Measurements from ENCODE around the gene PHF24. TPM values are rescaled to one million over a fixed set of nuclear protein-coding genes. Genes with fewer than 3 reads are reported as not detected.
A peak's percentile ranks its signal among the peaks of the same experiment; 100 is the strongest.

PHF24 gene
- 0.08 and 0.67 TPM in 2 replicates for total RNA-seq
- 0.06 and 0.11 TPM in 2 replicates for polyA plus RNA-seq

GRCh38 chr9:34957492-34958410, at the start of gene PHF24:
PHF24 (plus strand) TSS chr9:34958285; CDS start chr9:34971299, 13,014 bp downstream.
- Histone ChIP-seq H3K4me3 (peak within 1 kb of the TSS; percentile 23), H2AFZ (peak within 1 kb of the TSS; percentile 40), H3K79me2 (no peaks in the 10 kb centered on the region), H3K9me3 (ENCODE audit: low read depth) (no peaks in the 10 kb centered on the region), H3K27me3 (peaks cover 54% of the 10 kb centered on the region), H3K9me2 (replicated peaks; ENCODE audit: insufficient read depth) (no peaks in the 10 kb centered on the region), H3K4me1 (ENCODE audit: insufficient read depth) (no peaks in the 10 kb centered on the region), H3K27ac (no peak within 1 kb of the TSS), H3K4me2 (peak within 1 kb of the TSS; percentile 93), H3K36me3 (replicated peaks; ENCODE audit: insufficient read depth, low read depth) (no peaks in the 10 kb centered on the region), H4K20me1 (ENCODE audit: insufficient read depth, poor library complexity, severe bottlenecking) (no peaks in the 10 kb centered on the region)
- 2% methylated on average over 39 of the region's 116 CpGs for WGBS (ENCODE audit: low lambda C conversion rate, missing lambda C conversion rate)
- peak; percentile 70 for DNase-seq (ENCODE audit: low spot score)
- no peak for TF ChIP-seq CTCF (IDR thresholded peaks at IDR 0.05; ENCODE audit: poor library complexity)
- TF ChIP-seq EZH2 (IDR thresholded peaks at IDR 0.05; ENCODE audit: borderline replicate concordance): no peak
- no peak for TF ChIP-seq EZH2phosphoT487 (IDR thresholded peaks at IDR 0.05; ENCODE audit: low read depth, severe bottlenecking, unreplicated experiment)

- Histone ChIP-seq H3K27me3 (peaks cover 7% of the 10 kb centered on the region), H3K4me3 (no peak overlapping the region), H4K20me1 (ENCODE audit: insufficient read depth, poor library complexity, severe bottlenecking) (no peaks in the 10 kb centered on the region), H3K9me2 (replicated peaks; ENCODE audit: insufficient read depth) (no peaks in the 10 kb centered on the region), H3K79me2 (no peaks in the 10 kb centered on the region), H3K4me2 (no peak overlapping the region), H3K36me3 (replicated peaks; ENCODE audit: insufficient read depth, low read depth) (no peaks in the 10 kb centered on the region), H3K9me3 (ENCODE audit: low read depth) (no peaks in the 10 kb centered on the region), H3K4me1 (ENCODE audit: insufficient read depth) (no peaks in the 10 kb centered on the region), H3K27ac (no peak overlapping the region), H2AFZ (no peak overlapping the region)
- DNase-seq (ENCODE audit: low spot score): no peak
- TF ChIP-seq EZH2phosphoT487 (IDR thresholded peaks at IDR 0.05; ENCODE audit: low read depth, severe bottlenecking, unreplicated experiment) (no peak), CTCF (IDR thresholded peaks at IDR 0.05; ENCODE audit: poor library complexity) (no peak), EZH2 (IDR thresholded peaks at IDR 0.05; ENCODE audit: borderline replicate concordance) (no peak)
- 79% methylated on average over 4 of the region's 4 CpGs for WGBS (ENCODE audit: low lambda C conversion rate, missing lambda C conversion rate)
These were observed 31.0 kb upstream of the PHF24 start for GRCh38 chr9:34927061-34927460.

- Histone ChIP-seq H3K79me2 (no peaks in the 10 kb centered on the region), H3K36me3 (replicated peaks; ENCODE audit: insufficient read depth, low read depth) (no peaks in the 10 kb centered on the region), H4K20me1 (ENCODE audit: insufficient read depth, poor library complexity, severe bottlenecking) (no peaks in the 10 kb centered on the region), H3K9me3 (ENCODE audit: low read depth) (no peaks in the 10 kb centered on the region), H2AFZ (no peak overlapping the region), H3K27me3 (peaks cover 7% of the 10 kb centered on the region), H3K4me1 (ENCODE audit: insufficient read depth) (no peaks in the 10 kb centered on the region), H3K4me3 (no peak overlapping the region), H3K4me2 (no peak overlapping the region), H3K27ac (no peak overlapping the region), H3K9me2 (replicated peaks; ENCODE audit: insufficient read depth) (no peaks in the 10 kb centered on the region)
- no peak for DNase-seq (ENCODE audit: low spot score)
- 89% methylated on average over 1 of the region's 1 CpG for WGBS (ENCODE audit: low lambda C conversion rate, missing lambda C conversion rate)
- TF ChIP-seq EZH2phosphoT487 (IDR thresholded peaks at IDR 0.05; ENCODE audit: low read depth, severe bottlenecking, unreplicated experiment) (no peak), EZH2 (IDR thresholded peaks at IDR 0.05; ENCODE audit: borderline replicate concordance) (no peak), CTCF (IDR thresholded peaks at IDR 0.05; ENCODE audit: poor library complexity) (no peak)
These were observed 29.2 kb upstream of the PHF24 start for GRCh38 chr9:34928921-34929320.
